Erythroblast (primary cell): Measurements from ENCODE around the gene ADH4.
"Not testable (repeated sequence)": the region's sequence is repeated elsewhere in the genome, so short reads cannot be mapped to it uniquely, and the experiment has no call there.

Experiments used
- GATA1 ChIP-seq: IDR thresholded peaks from 2 replicates; pipeline ENCODE4 v1.6.1; 2011; ENCODE audit warnings: low read depth, mild to moderate bottlenecking, control low read depth, low read length, moderate library complexity
- POLR2A ChIP-seq: IDR thresholded peaks from 2 replicates; pipeline ENCODE4 v1.6.1; 2011; ENCODE audit warnings: mild to moderate bottlenecking, low read length

DNA sequence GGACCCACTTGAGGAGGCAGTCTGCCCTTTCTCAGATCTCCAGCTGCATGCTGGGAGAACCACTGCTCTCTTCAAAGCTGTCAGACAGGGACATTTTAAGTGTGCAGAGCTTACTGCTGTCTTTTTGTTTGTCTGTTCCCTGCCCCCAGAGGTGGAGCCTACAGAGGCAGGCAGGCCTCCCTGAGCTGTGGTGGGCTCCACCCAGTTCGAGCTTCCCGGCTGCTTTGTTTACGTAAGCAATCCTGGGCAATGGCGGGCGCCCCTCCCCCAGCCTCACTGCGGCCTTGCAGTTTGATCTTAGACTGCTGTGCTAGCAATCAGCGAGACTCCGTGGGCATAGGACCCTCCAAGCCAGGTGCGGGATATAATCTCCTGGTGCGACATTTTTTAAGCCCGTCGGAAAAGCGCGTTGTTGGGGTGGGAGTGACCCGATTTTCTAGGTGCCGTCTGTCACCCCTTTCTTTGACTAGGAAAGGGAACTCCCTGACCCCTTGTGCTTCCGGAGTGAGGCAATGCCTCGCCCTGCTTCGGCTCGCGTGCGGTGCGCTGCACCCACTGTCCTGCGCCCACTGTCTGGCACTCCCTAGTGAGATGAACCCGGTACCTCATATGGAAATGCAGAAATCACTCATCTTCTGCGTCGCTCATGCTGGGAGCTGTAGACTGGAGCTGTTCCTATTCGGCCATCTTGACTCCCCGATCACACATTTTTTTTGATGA is 26.8 kb downstream of the ADH4 start:
- not testable (repeated sequence) for TF ChIP-seq POLR2A, GATA1
